ENCODE measurements around the gene GMDS.

The GMDS gene

DNA sequence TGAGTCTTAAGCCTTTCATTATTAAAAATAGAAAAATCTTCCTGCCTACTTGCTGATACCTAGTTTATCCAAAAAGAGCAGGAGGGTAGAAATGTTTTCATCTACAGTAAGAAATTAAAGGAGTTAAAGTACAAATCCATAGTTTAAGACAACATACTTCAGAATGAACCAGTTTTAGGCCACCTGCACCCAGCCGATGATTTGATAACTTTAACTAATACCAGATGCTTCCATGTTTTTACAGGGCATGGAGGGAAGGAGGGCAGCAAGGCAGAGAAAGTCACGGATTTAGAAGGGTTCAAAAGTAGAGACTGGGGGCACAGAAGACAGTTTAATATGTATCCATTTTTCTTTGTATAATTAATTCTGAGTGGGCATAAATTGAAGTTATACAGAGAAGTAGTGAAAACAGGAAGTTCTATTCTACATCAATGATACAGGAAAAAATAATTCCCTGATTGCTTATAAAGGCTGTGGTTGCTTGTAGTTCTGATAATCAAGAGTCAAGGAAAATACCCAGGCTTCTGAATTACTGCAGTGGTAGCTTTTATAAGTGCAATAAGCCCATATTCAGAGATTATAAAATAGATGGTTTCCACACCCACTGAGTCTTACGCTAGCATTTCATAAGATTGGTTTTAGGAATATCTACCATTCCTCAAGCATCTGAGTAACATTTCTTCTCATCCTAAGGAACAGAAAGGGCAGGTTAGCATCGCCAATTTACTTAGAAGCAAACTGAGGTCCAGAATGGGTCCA, 72.0 kb downstream of the GMDS start:
- DNase-seq = no peak

DNA sequence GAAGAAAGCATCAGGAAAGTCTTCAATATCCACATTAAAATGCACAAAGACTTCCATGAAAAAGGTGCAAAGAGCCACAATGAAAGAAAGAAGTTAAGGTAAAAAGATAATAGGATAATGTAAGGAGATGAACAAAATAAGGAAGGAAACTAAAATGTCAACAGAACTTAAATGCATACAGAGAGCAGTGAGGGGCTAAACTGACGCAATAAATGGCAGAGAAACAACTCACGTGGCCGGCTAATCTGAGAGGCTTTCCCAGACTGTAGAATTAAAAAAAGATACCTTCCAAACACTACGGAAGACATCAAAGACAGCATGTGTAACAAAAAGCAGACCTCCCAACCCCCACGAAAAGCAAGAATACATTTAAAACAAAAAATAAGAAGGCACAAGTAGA, 73.7 kb downstream of the GMDS start:
- DNase-seq = no peak

DNA sequence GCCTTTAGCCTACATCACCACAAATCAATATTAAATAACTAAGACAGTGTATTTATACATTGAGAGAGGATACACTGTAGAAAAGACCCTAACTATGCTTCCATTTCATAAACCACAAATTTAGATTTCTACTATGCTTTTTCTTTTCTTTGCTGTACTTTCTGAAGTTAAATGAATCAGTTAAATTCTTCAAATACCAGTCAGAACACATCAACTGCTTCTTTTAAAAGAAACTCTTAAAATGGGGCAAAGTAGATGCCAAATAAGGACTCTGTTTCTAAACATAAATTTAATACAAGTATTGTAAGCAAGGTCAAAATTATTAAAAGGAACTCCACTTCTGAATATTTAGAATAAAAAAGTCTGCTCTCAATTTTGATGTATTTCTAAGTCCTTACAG, 76.9 kb downstream of the GMDS start:
- DNase-seq = no peak

DNA sequence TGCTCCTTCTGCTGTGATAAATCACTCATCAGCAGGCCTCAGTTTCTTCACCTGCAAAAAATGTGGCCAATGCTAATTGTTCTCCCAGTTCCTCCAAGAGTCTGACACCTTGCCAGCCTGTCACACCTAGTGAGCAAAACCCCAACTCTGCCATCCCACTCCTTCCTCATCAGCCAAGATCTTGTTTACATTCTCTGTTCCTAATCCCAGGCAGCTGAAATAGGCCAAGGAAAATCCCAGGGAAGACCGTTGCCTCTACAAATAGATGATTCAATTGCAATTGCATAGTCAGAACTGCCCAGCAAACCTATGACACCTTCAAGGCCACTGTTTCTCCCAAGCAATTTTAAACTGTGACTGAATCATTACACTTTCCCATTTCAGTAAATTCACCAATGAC, 78.7 kb downstream of the GMDS start:
- DNase-seq = no peak

DNA sequence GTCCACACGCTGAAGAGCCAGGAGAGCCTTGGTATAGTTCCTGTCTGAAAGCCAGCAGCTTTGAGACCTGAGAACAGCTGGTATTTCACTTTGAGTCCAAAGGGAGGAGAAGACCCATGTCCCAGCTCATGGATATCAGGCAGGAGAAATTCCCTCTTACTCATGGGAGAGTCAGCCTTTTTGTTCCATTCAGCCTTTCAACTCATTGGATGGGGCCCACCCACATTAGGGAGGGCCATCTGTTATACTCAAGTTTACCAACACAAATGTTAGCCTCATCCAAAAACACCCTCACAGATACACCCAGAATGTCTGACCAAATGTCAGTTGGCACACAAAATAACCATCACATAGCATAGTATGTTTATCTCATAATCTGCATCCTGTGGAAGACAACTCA, 80.1 kb downstream of the GMDS start:
- no peak for DNase-seq

DNA sequence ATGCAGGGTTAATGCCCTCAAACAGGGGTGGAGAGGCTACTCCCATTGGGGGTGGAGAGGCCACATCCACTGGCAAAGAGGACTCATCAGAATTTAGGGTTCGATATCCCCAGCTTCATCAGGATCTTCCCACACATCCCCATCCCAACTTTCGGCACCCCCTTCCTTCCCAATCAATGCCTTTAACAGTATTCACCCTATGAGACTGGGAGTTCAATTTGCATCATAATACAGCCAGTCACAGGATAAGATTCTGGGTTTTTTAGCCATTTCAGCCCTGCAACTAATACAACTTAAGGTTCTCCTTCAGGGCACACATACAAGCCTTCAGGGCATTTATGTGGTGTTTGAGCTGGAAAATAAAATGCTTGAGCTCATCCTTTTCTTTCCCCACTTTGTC, 80.9 kb downstream of the GMDS start:
- no peak for DNase-seq

DNA sequence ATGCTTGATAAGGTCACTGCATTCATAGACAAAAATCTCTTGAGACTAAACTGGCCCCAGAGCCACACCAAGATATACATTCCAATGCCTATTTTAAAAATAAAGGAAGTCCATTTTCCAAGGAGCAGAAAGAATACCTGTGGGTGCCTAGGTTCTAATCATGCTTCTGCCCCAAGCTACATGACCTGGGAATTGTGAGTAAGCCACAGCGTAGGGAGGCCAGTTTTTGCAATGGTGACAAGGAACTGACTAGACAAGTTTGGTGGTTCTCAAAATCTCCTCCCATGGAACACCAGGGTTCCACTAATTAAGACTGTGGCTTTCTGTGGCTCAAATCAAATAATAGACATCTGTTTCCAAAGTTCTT, 83.3 kb downstream of the GMDS start:
- no peak for DNase-seq

DNA sequence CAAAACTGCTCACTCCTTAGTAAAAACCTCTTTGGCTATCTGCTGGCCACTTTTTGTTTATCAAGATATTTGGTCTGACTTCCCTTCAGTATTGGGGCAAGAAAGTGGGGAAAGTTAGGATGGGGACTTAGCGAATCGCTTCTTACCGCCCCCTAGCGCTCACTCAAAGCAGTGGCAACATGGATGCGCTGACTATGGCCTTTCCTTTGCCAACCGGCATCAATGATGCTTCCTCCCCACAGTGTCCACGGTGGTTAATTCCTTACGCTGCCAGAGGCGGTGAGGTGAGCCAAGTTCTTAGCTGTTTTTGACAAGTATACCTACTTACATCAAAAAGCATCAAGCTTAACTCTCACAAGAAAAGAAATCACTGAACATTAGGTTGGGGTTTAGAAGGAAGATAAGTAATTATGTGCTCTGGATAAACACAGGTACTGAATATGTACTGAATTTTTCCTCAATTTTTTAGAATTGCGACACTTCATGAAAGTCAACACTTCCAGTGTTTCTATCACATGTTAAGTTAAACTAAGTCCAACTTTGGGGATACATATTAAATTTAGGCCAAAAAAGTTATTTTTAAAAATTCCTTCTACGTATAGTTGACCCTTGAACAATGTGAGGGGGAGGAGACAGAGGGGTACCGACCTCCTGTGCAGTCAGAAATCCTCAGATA, 86.7 kb downstream of the GMDS start:
- DNase-seq = no peak

DNA sequence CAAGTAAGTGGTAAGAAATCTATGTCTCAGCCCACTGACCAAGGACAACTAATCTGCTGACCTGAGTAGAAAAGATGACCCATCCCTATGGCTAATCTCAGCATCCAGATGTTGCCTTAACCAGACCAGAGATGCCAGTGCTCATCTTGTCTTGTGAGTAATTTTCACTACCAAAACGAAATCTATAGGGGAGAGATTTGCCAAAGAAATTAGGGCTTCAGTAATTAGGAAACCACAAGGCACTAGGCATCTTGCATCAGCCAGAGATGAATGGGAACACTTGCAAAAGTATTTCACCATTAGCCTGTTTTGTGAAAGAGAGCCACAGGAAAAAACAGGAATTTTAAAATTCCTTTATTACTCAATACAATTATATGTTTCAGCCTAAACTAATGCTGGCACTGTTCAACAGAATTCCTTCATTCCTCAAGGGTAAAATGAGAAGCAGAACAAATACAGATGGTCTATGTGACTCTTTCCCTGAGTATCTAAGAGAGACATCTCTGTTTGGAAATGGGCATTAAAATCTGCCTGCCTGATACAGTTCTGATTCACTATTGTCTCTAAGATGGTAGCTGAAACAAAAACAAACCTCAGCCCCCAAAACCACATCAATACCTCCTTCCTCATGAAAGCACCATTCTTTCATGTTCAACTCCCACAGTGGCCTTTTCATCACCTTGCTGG, 87.8 kb downstream of the GMDS start:
- DNase-seq = no peak

DNA sequence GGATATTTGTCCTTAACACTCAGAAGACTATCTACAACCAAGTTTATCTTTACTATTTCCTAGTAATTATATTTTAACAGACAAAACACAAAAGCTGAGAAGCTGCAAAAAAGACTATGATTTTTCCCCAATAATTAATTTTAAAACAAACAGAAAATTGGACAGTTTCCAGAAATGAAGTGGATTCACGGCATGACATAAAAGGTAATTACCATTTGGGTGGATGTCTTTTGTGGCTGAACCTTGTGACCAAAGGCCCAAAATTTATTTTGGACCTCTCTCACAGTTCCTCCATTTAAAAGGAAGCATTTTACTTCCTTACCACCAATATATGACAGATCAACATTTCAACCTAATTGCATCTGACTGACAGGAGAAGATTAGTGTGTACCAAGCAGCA, 90.2 kb downstream of the GMDS start:
- no peak for DNase-seq

DNA sequence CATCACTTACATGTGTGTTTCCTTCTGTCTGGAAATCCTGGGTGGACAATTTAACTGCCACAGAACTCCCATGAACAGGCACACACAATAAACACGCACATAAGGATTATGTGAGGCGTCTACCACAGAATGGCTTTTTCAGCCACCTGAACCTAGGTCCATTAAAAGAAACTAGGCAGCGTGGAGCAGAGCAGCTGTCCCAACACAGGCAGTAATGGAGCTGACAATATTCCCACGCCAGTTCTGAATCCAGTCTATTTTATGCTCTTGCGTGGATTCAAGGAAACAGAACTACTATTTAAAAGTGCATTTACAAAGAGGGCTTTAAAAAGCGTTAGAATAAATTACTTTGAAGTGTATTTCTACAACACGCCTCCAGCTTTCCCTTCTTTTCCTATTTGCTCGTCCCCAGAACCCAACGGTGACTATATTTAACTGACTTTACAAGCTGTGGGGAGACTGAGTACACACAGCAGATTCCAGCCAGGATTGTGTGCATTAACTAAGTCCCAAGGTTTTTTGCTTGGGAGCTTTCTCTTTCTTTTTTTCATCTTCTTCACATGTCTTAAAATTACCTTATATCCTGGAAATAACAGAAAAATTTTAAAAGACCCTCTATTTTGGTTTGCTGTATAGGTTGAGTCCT, 95.9 kb downstream of the GMDS start:
- no peak for DNase-seq

DNA sequence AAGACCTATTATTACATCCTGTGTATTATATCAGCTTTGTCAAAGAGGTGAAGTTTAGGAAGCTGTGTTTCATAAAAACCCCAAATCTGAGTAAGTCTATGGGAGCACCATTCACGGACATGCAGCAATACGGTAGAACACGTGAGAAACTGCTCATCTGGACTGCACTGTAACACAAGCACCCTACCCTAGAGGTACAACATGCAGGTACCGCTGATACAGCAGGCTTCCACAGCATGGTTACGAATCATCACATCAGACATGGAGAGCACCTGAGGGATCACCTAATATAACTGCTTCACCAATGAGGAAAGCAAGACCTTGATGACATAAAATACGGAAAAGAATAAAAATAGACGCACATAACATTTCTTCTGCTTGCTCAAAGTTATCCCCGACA, 96.7 kb downstream of the GMDS start:
- no peak for DNase-seq

DNA sequence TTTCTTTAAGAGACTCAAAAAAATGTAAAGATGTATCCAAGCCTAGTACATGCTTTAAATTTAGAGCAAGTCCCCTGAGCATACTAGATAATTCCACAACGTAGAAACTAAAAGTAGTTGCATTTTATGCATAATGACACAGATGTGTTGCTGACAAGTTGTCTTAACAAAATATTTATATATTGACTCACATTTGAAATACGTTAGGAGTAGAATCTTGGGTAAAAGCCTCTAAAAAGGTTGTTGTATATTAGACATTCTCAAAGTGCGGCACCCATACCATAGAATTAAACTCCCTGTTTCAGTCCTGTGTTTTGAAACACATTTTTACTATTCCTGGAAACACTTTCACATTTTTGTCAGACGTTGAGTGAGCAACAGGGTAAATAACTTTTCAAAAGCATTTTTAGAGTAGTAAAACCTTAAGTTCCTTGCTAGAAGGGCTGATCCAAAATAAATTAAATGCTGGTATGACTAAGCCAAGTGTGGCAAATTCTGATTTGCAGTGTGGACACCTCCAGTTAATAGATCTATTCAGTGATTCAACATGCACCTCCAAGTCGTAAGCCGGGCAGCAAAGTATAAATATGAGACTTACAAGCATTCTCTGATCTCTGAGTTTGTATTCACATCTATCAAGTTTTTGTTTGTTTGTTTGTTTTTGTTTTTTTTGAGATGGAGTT, 97.5 kb downstream of the GMDS start:
- DNase-seq = no peak

DNA sequence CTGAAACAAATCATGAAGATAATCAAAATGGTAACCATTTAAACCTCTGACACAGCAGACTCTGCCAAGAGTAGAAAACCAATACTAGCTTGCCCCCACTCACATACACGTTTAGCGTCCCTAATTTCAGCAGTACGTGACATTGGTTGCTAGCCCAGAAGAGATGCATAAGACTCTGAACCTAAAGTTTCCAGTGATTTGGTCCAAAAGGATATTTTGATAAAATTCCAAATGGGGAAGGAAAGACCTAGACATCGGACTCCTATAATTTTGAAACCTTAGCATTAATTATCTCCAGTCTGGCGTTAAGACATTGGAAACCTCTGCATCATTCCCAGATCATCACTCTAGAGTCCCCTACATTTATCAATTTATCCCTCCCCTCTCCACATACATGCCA, 98.1 kb downstream of the GMDS start:
- DNase-seq = no peak

DNA sequence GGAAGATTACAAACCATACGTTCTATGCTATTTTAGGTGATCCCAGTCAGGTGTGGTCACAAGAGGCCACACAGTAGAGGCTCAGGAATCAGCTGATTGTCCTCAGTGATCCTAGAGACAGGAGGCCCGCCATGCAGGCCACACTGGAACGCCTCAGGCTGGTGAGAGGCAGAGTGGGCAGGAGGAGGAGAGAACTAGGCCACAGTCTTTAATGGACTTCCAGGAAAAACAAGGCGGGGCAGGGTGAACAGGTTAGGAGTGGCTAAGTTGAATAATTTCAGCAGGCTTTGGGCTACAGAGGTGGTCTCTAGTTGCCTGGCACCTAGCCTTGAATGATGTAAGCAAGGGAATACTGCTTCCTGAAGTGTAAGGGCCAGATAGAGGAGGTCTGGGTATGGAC, 101.2 kb downstream of the GMDS start:
- no peak for DNase-seq

DNA sequence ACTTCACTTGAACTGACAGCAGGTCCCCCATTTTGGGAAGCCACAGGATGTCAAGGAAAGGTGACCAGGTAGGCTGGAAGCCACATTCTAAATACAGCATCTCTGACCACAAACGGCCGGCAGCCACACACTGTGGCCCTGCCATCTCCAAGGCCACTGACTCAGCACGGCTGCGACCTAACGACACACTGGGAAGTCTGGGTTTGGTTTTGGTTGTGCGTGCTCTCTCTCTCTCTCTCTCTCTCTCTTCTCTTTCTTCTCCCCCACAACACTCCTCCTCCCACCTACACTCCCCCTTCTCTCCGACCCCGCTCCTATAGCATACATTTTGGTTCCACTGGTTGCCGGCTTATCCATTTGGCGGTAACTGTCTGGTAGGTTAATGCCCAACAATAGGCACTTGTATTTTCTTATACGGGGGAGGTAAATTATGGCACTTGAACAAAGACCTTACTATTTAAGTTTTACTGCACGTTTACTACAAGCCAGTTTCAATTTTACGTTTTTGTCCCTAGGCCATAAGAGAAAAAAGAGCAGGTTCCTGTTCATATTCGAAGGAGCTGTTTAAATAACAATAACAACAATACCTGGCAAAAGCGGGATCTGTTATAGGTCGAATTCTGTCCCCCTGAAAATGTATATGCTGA, 103.6 kb downstream of the GMDS start:
- no peak for DNase-seq

DNA sequence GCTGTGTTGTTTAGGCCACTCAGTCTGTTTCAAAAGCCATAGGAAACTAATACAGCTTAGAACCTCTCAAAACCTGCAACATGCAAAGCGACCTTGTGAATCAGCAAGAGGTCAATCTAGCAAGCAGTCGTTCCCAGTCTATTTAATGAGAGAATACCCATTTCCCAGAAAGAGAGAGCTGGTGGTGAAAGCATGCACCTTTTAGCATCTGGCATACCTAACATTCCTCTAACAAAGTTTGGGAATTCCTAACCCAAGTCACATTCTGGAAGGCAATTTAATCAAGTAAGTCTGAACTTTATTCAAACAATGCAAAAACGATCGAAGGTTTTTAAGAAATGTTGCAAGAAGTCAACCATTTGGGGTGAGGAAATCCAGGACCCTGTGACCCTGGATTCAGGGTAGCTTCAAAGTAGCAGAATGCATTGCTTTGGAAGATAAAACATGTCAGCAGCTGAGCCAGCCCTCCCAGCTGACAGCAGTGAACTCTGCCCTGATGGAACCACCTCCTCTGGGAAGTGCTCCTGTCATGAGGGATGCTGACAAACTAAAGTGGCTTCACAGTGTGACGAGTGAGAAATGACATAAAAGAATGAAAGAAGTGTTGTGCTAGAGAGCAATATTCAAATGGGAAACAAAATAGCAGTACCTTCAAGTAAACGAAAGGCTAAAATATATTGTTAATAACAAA, 104.8 kb downstream of the GMDS start:
- no peak for DNase-seq

DNA sequence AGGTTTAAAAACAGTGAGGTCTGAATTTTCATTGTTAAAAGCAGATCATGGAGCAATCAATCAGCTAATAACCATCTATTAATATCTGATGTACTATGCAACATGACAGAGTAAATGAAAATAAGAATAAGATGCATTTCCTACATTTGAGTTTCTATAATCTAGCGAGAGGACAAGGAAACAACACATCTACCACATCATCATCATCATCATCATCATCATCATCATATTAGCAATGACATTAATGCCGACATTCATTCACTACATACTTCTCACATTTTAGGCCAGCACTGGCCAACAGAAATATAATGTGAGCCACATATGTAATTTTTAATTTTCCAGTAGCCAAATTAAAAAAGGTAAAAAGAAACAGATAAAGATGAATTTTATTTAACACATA, 110.0 kb downstream of the GMDS start:
- no peak for DNase-seq

DNA sequence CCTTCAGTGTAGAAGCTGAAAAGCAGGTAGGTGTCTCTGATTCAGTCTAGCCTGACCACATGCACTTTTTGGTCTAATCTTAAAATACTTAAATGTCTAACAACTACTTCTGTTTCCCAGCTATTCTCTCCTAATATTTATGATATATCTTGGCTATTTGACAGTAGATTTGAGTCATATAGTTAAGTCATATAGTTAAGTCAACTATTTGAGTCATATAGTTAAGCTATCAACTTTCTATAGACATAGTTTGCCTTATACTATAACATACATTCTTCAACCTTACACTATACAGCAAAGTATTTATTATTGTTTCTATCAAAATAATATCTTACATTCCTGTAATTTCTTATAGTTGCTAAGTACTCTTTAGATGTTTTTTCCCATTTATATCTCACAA, 110.9 kb downstream of the GMDS start:
- no peak for DNase-seq

DNA sequence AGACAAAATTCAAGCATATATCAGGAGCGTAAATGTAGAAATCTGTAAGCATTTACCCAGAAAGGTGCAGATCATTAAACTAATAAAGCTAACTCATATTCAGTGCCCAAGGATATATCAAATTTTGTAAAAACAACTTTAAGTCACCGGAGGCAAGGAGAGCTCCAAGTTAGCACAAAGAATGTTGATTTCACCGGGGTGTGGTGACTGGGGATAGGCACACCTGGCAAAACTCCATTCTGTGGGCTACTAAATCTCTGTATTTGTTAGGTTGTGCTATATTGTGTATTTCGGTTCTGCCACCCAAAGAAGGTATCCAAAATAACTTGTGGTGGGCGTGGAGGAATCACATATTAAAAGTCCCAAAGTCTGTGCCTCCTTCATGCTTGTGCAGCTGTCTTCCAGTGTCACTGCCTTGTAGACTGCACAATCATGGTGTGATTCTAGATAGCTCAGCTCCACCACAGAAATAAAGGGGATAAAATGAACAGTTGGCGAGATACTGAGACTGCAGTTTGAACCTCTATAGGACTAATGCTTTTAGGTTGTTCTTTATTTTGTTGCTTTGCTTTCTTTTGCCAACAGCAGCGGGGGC, 111.6 kb downstream of the GMDS start:
- DNase-seq = no peak

DNA sequence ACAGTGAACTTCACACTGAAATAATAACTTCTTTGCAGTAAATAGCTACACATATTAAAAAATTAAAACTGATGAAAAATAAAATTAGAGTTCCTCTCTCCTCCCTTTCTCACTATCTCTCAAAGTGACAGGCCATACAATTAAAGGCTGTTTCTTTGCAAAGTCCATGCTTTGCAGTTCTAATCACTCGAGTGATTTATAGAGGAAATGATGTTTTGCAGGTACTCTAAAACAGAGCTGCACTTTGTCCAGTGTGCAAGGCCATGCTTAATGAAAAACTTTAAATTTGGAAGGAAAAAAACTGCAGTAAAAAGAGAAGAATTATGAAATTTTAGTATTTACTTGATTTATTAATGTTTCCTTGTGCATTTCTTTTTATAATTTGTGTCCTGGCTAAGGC, 112.5 kb downstream of the GMDS start:
- DNase-seq = no peak

DNA sequence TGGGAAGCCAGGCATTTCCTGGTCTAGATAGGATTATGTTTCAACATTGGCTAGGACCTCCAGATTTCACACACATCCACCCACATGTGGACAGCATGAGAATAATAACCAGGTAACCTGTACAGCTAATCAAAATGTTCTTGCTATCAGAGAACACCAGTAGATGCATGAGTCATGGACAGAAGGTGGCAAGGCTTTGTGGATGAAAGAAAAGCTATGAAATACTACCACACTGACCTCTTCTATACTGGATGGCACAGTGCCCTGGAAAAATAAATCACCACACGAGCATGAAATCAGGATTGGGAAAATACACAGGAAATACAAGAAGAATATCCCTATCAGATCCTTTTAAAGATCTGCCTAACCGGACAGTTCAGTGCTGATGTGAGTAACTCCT, 113.0 kb downstream of the GMDS start:
- DNase-seq = no peak

All from activated CD4-positive, CD25-positive, alpha-beta regulatory T cell (primary cell).